Brain microvascular endothelial cell (primary cell): ENCODE results near the gene MAML2.
A peak's percentile ranks its signal among the peaks of the same experiment; 100 is the strongest.

Experiments used
- DNase-seq: peaks from one replicate; pipeline ENCODE4 v3.0.0-alpha.2; 2020
- H3K27ac ChIP-seq: fragments of 250-450 bp; sonication (Bioruptor Pico); 2 replicates; pipeline ENCODE4 v1.5.1; 2020; ENCODE audit warnings: mild to moderate bottlenecking, moderate library complexity
- H3K27me3 ChIP-seq: fragments of 250-450 bp; sonication (Bioruptor Pico); replicated peaks from 2 replicates; pipeline ENCODE4 v1.5.1; 2020; ENCODE audit warnings: mild to moderate bottlenecking
- H3K36me3 ChIP-seq: fragments of 250-450 bp; sonication (Bioruptor Pico); replicated peaks from 2 replicates; pipeline ENCODE4 v1.5.1; 2020; ENCODE audit warnings: mild to moderate bottlenecking
- H3K4me3 ChIP-seq: 2 replicates; pipeline ENCODE4 v1.5.1; 2011; ENCODE audit warnings: low read depth, mild to moderate bottlenecking, control low read depth, low read length, moderate library complexity
- CTCF ChIP-seq: IDR thresholded peaks from 2 replicates; pipeline ENCODE4 v1.5.1; 2011; ENCODE audit warnings: low read depth, mild to moderate bottlenecking, moderate library complexity, low read length, control low read depth, inconsistent platforms; ENCODE audit errors: missing control alignments
- in situ Hi-C: cut with HindIII; loops from 2 replicates; pipeline ENCODE4 v1.10.0; 2017; ENCODE audit warnings: low sequenced_read_pairs, low pct_ligation_motif_present

Gene MAML2

GRCh38 chr11:96223083-96223482 is 119.9 kb downstream of the MAML2 start:
- DNase-seq: no peak
- in situ Hi-C loops: no loop called here
- Histone ChIP-seq H3K27me3 (no peaks in the 10 kb centered on the region), H3K4me3 (no peak overlapping the region), H3K36me3 (no peaks in the 10 kb centered on the region), H3K27ac (no peak overlapping the region)
- no peak for TF ChIP-seq CTCF

- no peak overlapping the region for H3K4me3 ChIP-seq
- H3K27ac ChIP-seq: peak overlapping the region; percentile 2
- peak; percentile 61 for DNase-seq
- H3K36me3 ChIP-seq: no peaks in the 10 kb centered on the region
- in situ Hi-C loops: no loop called here
- H3K27me3 ChIP-seq: no peaks in the 10 kb centered on the region
- TF ChIP-seq CTCF: no peak
Observed at GRCh38 chr11:96222102-96222501, 120.9 kb downstream of the MAML2 start.

GRCh38 chr11:96221244-96222070 is 121.5 kb downstream of the MAML2 start:
- no peak overlapping the region for H3K4me3 ChIP-seq
- no peaks in the 10 kb centered on the region for H3K27me3 ChIP-seq
- no peak for DNase-seq
- H3K27ac ChIP-seq: no peak overlapping the region
- no peak for TF ChIP-seq CTCF
- H3K36me3 ChIP-seq: no peaks in the 10 kb centered on the region
- in situ Hi-C loops: no loop called here

- in situ Hi-C loops: no loop called here
- TF ChIP-seq CTCF: no peak
- no peaks in the 10 kb centered on the region for H3K36me3 ChIP-seq
- no peak overlapping the region for H3K4me3 ChIP-seq
- no peak for DNase-seq
- no peaks in the 10 kb centered on the region for H3K27me3 ChIP-seq
- peak overlapping the region; percentile 19 for H3K27ac ChIP-seq
Observed at GRCh38 chr11:96219981-96220623, 122.9 kb downstream of the MAML2 start.

- in situ Hi-C loops: no loop called here
- Histone ChIP-seq H3K27ac (no peak overlapping the region), H3K36me3 (no peaks in the 10 kb centered on the region), H3K4me3 (no peak overlapping the region), H3K27me3 (no peaks in the 10 kb centered on the region)
- no peak for TF ChIP-seq CTCF
- DNase-seq: no peak
Observed at GRCh38 chr11:96218901-96219300, 124.1 kb downstream of the MAML2 start.
